Gastroesophageal sphincter (tissue), 3 donors: Measurements from ENCODE around the gene NME5.

ENCODE experiments used
- POLR2A ChIP-seq, 2 donors: fragments of 450-650 bp; IDR thresholded peaks; one replicate each; pipeline ENCODE4 v1.6.1; 2017; ENCODE audit warnings: antibody characterized with exemption in 2 of 2, mild to moderate bottlenecking in 2 of 2, moderate library complexity in 1 of 2
- TF ChIP-seq, protein P1 (sequence below), 4 experiments: fragments of 200-600 bp in 2 of 4; fragments of 450-650 bp in 2 of 4; sonication (generic) in 1 of 4; IDR thresholded peaks; one replicate each; pipeline ENCODE4 v1.5.1; 2017 to 2019; ENCODE audit warnings: antibody characterized with exemption in 4 of 4, mild to moderate bottlenecking in 2 of 4, moderate library complexity in 2 of 4

DNA sequence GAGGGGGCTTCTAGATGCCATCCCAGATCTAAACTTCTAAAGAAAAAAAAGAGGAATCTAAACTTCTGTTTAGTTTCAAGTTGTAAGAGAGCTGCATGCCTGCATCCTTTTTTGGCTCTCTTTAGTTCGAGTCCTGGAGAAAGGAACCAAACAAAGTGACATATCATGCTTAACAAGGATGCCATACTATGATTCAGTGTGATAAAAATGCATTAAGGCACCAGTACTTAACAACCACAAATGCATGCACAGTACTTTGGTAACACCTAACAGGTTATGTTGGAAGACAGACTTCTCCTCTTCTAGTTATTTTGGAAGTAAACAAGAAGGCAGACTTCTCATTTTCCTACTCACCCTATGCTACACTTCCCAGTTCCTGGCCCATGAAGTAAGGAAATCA lies 27.3 kb downstream of the NME5 start:
- no peak for TF ChIP-seq POLR2A (IDR thresholded peaks at IDR 0.05)
- TF ChIP-seq, protein P1, sequence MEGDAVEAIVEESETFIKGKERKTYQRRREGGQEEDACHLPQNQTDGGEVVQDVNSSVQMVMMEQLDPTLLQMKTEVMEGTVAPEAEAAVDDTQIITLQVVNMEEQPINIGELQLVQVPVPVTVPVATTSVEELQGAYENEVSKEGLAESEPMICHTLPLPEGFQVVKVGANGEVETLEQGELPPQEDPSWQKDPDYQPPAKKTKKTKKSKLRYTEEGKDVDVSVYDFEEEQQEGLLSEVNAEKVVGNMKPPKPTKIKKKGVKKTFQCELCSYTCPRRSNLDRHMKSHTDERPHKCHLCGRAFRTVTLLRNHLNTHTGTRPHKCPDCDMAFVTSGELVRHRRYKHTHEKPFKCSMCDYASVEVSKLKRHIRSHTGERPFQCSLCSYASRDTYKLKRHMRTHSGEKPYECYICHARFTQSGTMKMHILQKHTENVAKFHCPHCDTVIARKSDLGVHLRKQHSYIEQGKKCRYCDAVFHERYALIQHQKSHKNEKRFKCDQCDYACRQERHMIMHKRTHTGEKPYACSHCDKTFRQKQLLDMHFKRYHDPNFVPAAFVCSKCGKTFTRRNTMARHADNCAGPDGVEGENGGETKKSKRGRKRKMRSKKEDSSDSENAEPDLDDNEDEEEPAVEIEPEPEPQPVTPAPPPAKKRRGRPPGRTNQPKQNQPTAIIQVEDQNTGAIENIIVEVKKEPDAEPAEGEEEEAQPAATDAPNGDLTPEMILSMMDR (IDR thresholded peaks at IDR 0.05): no peak
